MM.1S (cell line): ENCODE results near the gene NOSIP.

ENCODE experiments used
- CTCF ChIP-seq: fragments of 300-600 bp; sonication (generic); IDR thresholded peaks from 2 replicates; pipeline ENCODE4 v1.5.1; 2016; ENCODE audit warnings: antibody characterized with exemption, low read length, mixed read lengths
- EZH2 ChIP-seq: fragments of 300-600 bp; sonication (generic); optimal IDR thresholded peaks from 2 replicates; pipeline ENCODE3; 2017; ENCODE audit warnings: low read depth, mild to moderate bottlenecking, antibody characterized with exemption, low read length, mixed read lengths
- EZH2phosphoT487 ChIP-seq: fragments of 300-600 bp; sonication (generic); IDR thresholded peaks from 2 replicates; pipeline ENCODE4 v1.6.1; 2018; ENCODE audit warnings: antibody characterized with exemption, low read length

GRCh38 chr19:49560358-49560900 is 19.9 kb downstream of the NOSIP start:
- TF ChIP-seq CTCF, result no peak
- TF ChIP-seq EZH2, result no peak
- TF ChIP-seq EZH2phosphoT487, result no peak
